ENCODE measurements around the gene AHNAK2. TPM values are rescaled to one million over a fixed set of nuclear protein-coding genes. Genes with fewer than 3 reads are reported as not detected.
A peak's percentile ranks its signal among the peaks of the same experiment; 100 is the strongest.

AHNAK2 gene
- total and polyA plus RNA-seq, 2 experiments from 2014 or later: 1.8 to 4.6 TPM

- Histone ChIP-seq H4K20me1 (ENCODE audit: insufficient read depth, poor library complexity, severe bottlenecking) (no peaks in the 10 kb centered on the region), H3K27me3 (peaks cover 49% of the 10 kb centered on the region), H3K79me2 (no peaks in the 10 kb centered on the region), H3K4me3 (no peak overlapping the region), H2AFZ (peak overlapping the region; percentile 98), H3K9me2 (replicated peaks; ENCODE audit: insufficient read depth) (no peaks in the 10 kb centered on the region), H3K36me3 (replicated peaks; ENCODE audit: insufficient read depth, low read depth) (no peaks in the 10 kb centered on the region), H3K27ac (no peak overlapping the region), H3K4me1 (ENCODE audit: insufficient read depth) (peaks cover 10% of the 10 kb centered on the region), H3K4me2 (peak overlapping the region; percentile 99), H3K9me3 (ENCODE audit: low read depth) (no peaks in the 10 kb centered on the region)
- WGBS (ENCODE audit: low lambda C conversion rate, missing lambda C conversion rate): 39% methylated on average over 48 of the region's 64 CpGs
- DNase-seq (ENCODE audit: low spot score): no peak
- TF ChIP-seq EZH2 (IDR thresholded peaks at IDR 0.05; ENCODE audit: borderline replicate concordance) (peak; percentile 33), EZH2phosphoT487 (IDR thresholded peaks at IDR 0.05; ENCODE audit: low read depth, severe bottlenecking, unreplicated experiment) (no peak)
These were observed 46.2 kb downstream of the AHNAK2 start for GRCh38 chr14:104931771-104932675.

DNA sequence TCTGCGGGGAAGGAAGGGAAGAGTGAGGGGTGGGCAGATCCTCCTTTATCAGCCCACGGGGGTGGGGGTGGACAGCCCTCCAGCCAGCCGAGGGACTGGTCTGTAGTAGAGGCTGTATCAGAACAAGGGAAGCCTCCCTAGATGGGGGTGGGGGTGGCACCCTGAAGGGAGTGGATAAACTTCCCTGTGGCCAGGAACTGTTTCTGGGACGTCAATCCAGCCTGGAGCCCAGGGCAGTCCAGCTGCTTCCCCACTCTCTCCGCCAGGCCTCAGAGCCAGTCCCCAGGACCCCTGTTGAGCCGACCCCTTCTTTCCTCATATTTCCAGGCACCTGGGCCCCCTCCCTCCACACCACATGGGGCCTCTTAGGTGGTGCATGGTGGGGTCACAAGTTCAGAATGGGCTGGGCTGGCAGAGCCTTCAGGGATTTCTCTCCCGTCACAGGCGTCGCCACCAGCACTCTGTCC lies 46.8 kb downstream of the AHNAK2 start:
- H2AFZ ChIP-seq: no peak overlapping the region
- peaks cover 42% of the 10 kb centered on the region for H3K27me3 ChIP-seq
- no peak overlapping the region for H3K4me2 ChIP-seq
- H3K27ac ChIP-seq: no peak overlapping the region
- H3K4me3 ChIP-seq: no peak overlapping the region
- no peaks in the 10 kb centered on the region for H3K9me2 ChIP-seq (replicated peaks; ENCODE audit: insufficient read depth)
- no peaks in the 10 kb centered on the region for H4K20me1 ChIP-seq (ENCODE audit: insufficient read depth, poor library complexity, severe bottlenecking)
- no peaks in the 10 kb centered on the region for H3K9me3 ChIP-seq (ENCODE audit: low read depth)
- DNase-seq (ENCODE audit: low spot score): no peak
- peaks cover 10% of the 10 kb centered on the region for H3K4me1 ChIP-seq (ENCODE audit: insufficient read depth)
- H3K79me2 ChIP-seq: no peaks in the 10 kb centered on the region
- WGBS (ENCODE audit: low lambda C conversion rate, missing lambda C conversion rate): 75% methylated on average over 8 of the region's 9 CpGs
- no peaks in the 10 kb centered on the region for H3K36me3 ChIP-seq (replicated peaks; ENCODE audit: insufficient read depth, low read depth)
- TF ChIP-seq EZH2phosphoT487 (IDR thresholded peaks at IDR 0.05; ENCODE audit: low read depth, severe bottlenecking, unreplicated experiment) (no peak), CTCF (IDR thresholded peaks at IDR 0.05; ENCODE audit: poor library complexity) (no peak), EZH2 (IDR thresholded peaks at IDR 0.05; ENCODE audit: borderline replicate concordance) (no peak)

DNA sequence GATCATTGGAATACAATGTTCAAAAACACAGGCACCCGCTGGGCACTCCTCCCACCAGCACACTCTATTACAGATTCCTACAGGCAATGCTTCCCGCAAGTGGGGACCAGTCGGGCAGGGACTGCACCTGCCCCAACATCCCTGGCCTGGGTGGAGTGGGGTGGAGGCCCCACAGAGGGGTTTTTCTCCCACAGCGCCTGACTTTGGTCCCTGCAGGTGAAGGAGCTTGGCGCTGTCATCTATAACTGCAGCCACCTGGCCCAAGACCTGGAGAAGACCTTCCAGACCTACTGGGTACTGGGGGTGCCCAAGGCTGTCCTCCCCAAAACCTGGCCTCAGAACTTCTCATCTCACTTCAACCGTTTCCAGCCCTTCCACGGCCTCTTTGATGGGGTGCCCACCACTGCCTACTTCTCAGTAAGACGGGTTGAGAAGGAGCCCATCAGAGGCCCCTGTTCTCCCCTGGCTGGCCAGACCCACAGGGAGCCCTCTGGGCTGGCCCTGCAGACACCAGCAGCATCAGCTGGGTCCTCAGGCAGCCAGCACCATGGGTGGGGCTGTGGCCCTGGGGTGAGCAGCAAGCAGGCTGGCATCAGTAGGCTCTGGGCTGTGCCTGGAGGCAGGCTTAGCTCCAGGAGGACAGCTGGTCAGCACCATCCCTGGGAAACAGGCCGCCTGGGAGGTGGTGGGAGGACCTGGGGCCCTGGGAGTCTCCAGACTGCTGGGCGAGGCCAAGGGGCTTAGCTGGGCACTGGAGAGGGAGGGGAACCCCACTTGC lies 47.5 kb downstream of the AHNAK2 start:
- no peak overlapping the region for H3K4me2 ChIP-seq
- no peaks in the 10 kb centered on the region for H3K9me2 ChIP-seq (replicated peaks; ENCODE audit: insufficient read depth)
- DNase-seq (ENCODE audit: low spot score): no peak
- TF ChIP-seq EZH2 (IDR thresholded peaks at IDR 0.05; ENCODE audit: borderline replicate concordance) (no peak), CTCF (IDR thresholded peaks at IDR 0.05; ENCODE audit: poor library complexity) (no peak), EZH2phosphoT487 (IDR thresholded peaks at IDR 0.05; ENCODE audit: low read depth, severe bottlenecking, unreplicated experiment) (no peak)
- H4K20me1 ChIP-seq (ENCODE audit: insufficient read depth, poor library complexity, severe bottlenecking): no peaks in the 10 kb centered on the region
- H3K79me2 ChIP-seq: no peaks in the 10 kb centered on the region
- no peak overlapping the region for H3K27ac ChIP-seq
- H3K4me3 ChIP-seq: no peak overlapping the region
- no peak overlapping the region for H2AFZ ChIP-seq
- peaks cover 41% of the 10 kb centered on the region for H3K27me3 ChIP-seq
- H3K36me3 ChIP-seq (replicated peaks; ENCODE audit: insufficient read depth, low read depth): no peaks in the 10 kb centered on the region
- no peaks in the 10 kb centered on the region for H3K9me3 ChIP-seq (ENCODE audit: low read depth)
- H3K4me1 ChIP-seq (ENCODE audit: insufficient read depth): peaks cover 10% of the 10 kb centered on the region
- 85% methylated on average over 10 of the region's 10 CpGs for WGBS (ENCODE audit: low lambda C conversion rate, missing lambda C conversion rate)

Measured in hepatocyte (in vitro differentiated cells).